ENCODE results near the gene EEFSEC. TPM values are rescaled to one million over a fixed set of nuclear protein-coding genes. Genes with fewer than 3 reads are reported as not detected.

Gene EEFSEC
- total RNA-seq, 4 donors from 2014 or later = 11.7 to 23.0 (median 14.9) TPM

DNA sequence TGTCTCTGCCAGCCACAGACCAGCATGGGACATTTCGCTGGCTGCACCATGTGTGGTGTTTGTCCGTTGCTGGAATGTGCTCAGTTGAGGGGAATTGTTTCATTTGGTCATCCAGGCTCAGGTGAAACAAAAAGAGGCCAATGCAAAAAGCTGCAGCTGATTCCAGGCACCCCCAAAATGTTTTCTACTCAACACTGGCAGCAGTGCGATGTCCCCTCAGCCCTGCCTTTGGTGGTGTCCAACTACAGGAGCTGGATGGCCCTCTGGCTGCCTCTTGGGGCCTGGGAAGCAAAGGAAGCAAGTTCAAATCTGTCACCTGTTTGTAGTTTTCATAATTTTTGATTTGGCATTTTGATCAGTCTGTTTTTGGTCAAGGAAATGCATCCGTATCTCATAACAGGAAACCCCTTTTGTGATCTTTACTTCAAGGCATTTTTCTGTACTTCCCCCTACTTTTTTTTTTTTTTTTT is 141.8 kb downstream of the EEFSEC start:
- no peak for ATAC-seq (ENCODE audit: low FRiP score)
- no peak for DNase-seq (ENCODE audit: low spot score)
- TF ChIP-seq, protein P1, sequence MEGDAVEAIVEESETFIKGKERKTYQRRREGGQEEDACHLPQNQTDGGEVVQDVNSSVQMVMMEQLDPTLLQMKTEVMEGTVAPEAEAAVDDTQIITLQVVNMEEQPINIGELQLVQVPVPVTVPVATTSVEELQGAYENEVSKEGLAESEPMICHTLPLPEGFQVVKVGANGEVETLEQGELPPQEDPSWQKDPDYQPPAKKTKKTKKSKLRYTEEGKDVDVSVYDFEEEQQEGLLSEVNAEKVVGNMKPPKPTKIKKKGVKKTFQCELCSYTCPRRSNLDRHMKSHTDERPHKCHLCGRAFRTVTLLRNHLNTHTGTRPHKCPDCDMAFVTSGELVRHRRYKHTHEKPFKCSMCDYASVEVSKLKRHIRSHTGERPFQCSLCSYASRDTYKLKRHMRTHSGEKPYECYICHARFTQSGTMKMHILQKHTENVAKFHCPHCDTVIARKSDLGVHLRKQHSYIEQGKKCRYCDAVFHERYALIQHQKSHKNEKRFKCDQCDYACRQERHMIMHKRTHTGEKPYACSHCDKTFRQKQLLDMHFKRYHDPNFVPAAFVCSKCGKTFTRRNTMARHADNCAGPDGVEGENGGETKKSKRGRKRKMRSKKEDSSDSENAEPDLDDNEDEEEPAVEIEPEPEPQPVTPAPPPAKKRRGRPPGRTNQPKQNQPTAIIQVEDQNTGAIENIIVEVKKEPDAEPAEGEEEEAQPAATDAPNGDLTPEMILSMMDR (IDR thresholded peaks at IDR 0.05) = no peak

DNA sequence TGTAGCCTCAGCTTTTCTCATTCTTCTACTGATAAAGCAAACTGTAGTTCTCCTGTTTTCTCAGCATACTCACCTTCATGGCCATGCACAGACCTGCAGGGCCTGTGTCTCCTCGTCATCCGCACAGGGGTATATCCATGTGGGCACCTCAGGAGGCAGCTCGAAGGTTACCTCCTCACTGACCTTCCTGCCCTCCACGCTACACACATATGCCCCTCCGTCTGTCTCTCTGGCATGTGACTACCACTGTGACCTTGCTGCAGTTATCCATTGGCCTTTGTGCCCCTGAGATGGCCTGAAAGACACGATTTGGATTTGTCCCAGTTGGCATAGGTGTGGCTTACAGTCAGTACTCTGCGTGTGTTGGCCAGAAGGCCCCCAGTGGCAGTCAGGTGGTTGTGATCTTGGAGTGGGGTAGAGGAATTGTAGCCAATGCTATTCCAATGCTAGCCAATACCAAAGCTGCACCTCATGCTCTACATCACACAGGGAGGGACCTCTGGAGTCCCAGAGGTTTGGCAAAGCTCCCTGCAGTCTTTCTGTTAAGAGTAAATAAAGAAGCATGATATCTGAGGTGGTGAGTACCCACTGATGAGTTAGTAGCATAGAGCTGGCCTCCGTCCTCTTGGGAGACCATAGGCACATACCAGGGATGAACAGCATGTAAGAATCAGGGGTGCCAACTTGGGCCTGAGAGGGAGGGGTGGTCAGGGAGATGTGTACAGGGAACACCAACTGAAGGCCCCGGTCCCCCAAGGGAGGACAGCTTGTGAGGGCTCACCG is 143.4 kb downstream of the EEFSEC start:
- no peak for ATAC-seq (ENCODE audit: low FRiP score)
- TF ChIP-seq, protein P1 (IDR thresholded peaks at IDR 0.05) = no peak
- DNase-seq (ENCODE audit: low spot score) = no peak

DNA sequence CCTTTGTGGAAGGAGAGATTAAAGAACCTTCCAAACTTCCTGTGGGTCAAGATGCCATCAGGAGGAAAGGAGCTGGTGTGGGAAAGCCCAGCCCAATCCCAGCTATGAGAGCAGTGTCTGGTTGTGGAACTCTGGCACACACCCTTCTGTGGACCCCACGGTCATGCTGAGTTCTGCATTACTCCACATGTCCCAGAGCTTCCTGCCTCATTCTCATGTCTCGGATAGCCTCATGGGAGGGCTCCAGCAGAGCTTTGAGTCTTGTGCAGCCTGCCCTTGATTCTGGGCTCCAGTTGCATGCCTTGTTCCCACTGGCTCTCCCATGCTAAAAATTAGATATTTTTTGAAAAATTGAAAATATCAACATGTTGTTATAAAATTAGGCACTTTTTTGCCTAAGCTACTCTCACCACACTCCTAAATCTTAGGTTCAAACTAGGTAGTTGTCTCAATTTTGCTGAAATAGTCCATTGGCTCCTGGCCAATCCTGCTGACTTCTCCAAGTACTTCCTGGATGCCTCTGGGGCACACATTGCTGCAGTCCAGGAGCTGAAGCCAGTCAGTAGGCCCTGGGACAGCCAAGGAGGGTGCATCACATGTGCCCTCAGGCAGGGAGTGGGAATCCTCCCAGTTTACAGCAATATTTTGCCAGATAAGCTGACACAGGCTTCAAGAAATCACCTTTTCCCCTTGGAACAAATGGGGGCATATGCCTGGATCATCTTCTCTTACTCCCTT is 144.3 kb downstream of the EEFSEC start:
- ATAC-seq (ENCODE audit: low FRiP score) = no peak
- TF ChIP-seq, protein P1 (IDR thresholded peaks at IDR 0.05) = no peak
- no peak for DNase-seq (ENCODE audit: low spot score)

DNA sequence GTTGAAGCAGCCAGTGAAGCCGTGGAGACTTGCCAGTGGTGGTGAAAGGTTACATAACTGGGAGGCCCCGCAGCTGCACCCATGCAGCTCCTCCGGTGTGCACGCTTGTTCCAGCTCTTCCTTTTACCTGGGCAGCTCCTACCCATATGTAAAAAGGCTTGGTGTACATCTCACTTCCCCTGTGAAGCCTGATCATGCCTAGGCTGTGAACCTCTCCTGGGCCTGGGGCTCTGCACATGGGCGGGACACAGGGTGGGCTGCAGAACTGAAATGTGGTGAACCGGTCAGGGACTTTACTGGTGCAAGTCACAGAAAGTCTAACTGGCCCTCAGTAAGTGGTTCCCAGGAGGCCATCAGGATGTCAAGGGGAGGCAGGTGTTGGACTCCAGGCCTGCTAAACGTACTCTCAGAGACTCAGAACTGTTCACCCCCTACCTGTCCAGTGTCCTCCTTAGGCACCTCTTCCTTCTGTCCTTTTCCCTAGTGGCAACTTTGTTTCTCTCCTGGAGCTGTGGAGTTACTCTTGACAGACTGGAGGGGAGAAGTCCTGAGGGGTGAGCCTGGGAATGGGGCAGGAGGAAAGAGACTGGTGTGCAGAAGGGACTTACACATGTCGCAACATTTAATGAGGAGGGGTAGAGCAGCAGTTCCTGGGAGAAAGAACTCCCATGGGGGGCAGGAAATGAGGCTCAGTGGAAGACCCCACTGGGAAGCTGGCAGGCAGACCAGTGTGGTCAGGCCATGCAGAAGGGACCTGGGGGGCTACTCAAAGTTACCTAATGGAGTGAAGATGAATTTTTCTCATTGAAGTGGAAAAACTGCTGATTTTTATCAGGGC is 148.1 kb downstream of the EEFSEC start:
- ATAC-seq (ENCODE audit: low FRiP score) (no peak), DNase-seq (ENCODE audit: low spot score) (no peak)
- TF ChIP-seq, protein P1 (IDR thresholded peaks at IDR 0.05) = no peak

DNA sequence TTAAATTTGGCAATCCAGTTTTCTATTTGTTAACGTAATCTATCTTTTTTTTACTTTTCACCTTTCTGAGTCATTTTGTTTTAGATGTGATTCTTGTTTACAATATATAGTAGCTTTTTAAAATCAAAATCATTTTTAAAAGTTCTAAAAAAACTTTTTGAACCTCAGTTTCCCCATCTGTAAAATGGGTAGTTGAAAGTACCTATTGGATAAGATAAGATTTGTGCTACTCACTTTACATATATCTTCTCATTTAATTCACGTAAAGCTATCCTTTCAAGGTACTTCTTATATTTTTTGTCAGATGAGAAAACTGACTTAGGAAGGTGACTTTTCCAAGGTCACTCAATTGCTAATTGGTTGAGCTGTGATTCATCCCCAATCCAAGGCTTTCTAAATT is 153.2 kb downstream of the EEFSEC start:
- DNase-seq (ENCODE audit: low spot score) (no peak), ATAC-seq (ENCODE audit: low FRiP score) (no peak)
- TF ChIP-seq, protein P1 (IDR thresholded peaks at IDR 0.05) = no peak

DNA sequence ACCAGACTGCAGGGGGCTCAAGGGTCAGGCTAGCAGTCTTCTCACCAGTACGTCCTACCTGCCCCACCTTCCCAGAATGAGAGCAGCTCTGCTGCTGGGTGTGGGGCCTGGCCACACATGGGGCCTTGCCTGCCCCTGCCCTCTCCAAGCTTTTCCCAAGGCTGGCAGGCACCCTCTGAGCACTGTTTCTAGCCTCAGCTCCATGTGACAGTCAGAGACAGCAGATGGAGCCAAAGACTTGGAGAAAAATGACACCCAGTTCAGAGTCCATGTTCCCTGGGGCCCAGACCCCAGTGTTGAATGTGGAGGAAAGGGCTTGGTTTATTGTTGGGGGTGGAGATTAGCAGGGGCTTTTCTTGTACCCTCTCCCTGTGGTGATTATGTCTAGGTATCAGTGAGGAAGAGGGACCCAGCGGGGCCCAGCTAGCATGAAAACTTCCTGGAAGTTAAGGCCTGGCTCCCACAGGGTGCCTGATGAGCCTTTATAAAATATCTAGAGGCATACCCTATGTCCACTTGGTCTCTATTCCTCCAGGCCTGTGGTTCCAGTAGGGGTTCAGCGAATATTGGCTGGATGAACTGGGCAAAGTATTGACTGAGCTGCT is 153.8 kb downstream of the EEFSEC start:
- TF ChIP-seq, protein P1 (IDR thresholded peaks at IDR 0.05) = no peak
- DNase-seq (ENCODE audit: low spot score) = no peak
- ATAC-seq (ENCODE audit: low FRiP score) = no peak
